Naive thymus-derived CD4-positive, alpha-beta T cell (primary cell): ENCODE data around the gene ADCY7. TPM values are rescaled to one million over a fixed set of nuclear protein-coding genes. Genes with fewer than 3 reads are reported as not detected.

Source experiments
- microRNA-seq: library from miRNA; unstranded; fragments of <30 nt; microRNA quantifications from one replicate; pipeline ENCODE4 v1.2.0, GENCODE V29; 2022; ENCODE audit warnings: borderline microRNAs expressed
- polyA plus RNA-seq, 2 donors: library from polyadenylated mRNA; unstranded; fragments of 300-500 nt; fragmentation: Illumina TruSeq; gene quantifications; one replicate each; pipeline ENCODE4 v1.2.3, GENCODE V29; 2021
- total RNA-seq, 6 experiments: library from RNA in 5 of 6; stranded (reverse) in 5 of 6; gene quantifications; 1 replicate in 5 of 6; 2 replicates in 1 of 6; pipeline ENCODE4 v1.2.3 and lab custom pipeline; 2021 to 2026

Gene ADCY7
- total and polyA plus RNA-seq, 7 experiments from 2014 or later, result 62.6 to 326 (median 207) TPM

Small RNA genes within 50 kb of the gene (microRNA-seq; reads per million reads assigned to microRNA genes)
- gene MIR6771, result not detected

Other genes starting within 250 kb of the ADCY7 start
- gene CNEP1R1, start 241.3 kb upstream of the ADCY7 start, total RNA-seq, result 10 to 100 TPM; 26.8 to 41.0 (median 34.3) TPM
- gene CNEP1R1, start 241.3 kb upstream of the ADCY7 start, polyA plus RNA-seq, result 10 to 100 TPM; 11.2 to 12.7 TPM
- gene HEATR3, start 200.6 kb upstream of the ADCY7 start, total RNA-seq, result 10 to 100 TPM; 12.5 to 27.5 (median 23.5) TPM
- gene HEATR3, start 200.6 kb upstream of the ADCY7 start, polyA plus RNA-seq, result 10 to 100 TPM in 1 of 2 donors, 1 to 10 TPM in 1; 5.7 to 10.3 TPM
- gene TENT4B, start 113.2 kb upstream of the ADCY7 start, total RNA-seq, result 10 to 100 TPM; 18.8 to 25.9 (median 23.8) TPM
- 1 to 10 TPM; 5.0 to 5.4 TPM for gene TENT4B, start 113.2 kb upstream of the ADCY7 start, polyA plus RNA-seq
- gene BRD7, start 102.4 kb downstream of the ADCY7 start, total RNA-seq, result 10 to 100 TPM; 80.9 to 91.1 (median 85.0) TPM
- gene BRD7, start 102.4 kb downstream of the ADCY7 start, polyA plus RNA-seq, result 10 to 100 TPM; 34.5 to 47.3 TPM